Psoas muscle (tissue), 8 donors: ENCODE results near the gene LINC00632. TPM values are rescaled to one million over a fixed set of nuclear protein-coding genes. Genes with fewer than 3 reads are reported as not detected.

Experiments
- ATAC-seq, 4 donors: fragments of 200-7000 bp; cut with Tn5 transposase; one replicate each; pipeline ENCODE4 v1.9.1; 2020; ENCODE audit warnings: moderate library complexity in 3 of 4, mild to moderate bottlenecking in 2 of 4
- DNase-seq, 2 donors: peaks; one replicate each; pipeline ENCODE4 v3.0.0-alpha.2; 2020
- H3K27ac ChIP-seq: fragments of 200-600 bp; one replicate; pipeline ENCODE4 v1.8.0; 2022
- H3K27me3 ChIP-seq, 3 donors: fragments of 200-600 bp in 1 of 3; one replicate each; pipeline versions ENCODE4 v1.6.1 to v1.8.0; 2013 to 2022; ENCODE audit warnings: low read length in 2 of 3, mild to moderate bottlenecking in 2 of 3, moderate library complexity in 1 of 3; ENCODE audit not compliant: insufficient read depth in 3 of 3
- H3K36me3 ChIP-seq, 2 donors: fragments of 200-600 bp in 1 of 2; one replicate each; pipeline versions ENCODE4 v1.6.1 to v1.8.0; 2013 to 2022; ENCODE audit warnings: low read depth in 1 of 2, mild to moderate bottlenecking in 1 of 2, moderate library complexity in 1 of 2; ENCODE audit not compliant: insufficient read depth in 1 of 2
- H3K4me1 ChIP-seq: fragments of 200-600 bp; one replicate; pipeline ENCODE4 v1.8.0; 2022
- H3K4me3 ChIP-seq: fragments of 200-600 bp; one replicate; pipeline ENCODE4 v1.8.0; 2022; ENCODE audit warnings: mild to moderate bottlenecking
- H3K9me3 ChIP-seq: fragments of 200-600 bp; one replicate; pipeline ENCODE4 v1.8.0; 2022
- whole genome bisulfite sequencing, 3 donors: extraction: QIAGEN DNeasy Blood & Tissue Kit; methylation state at CpG; one replicate each; pipeline versions ENCODE4 v1.1.6 to v1.1.7; 2013; 5-methylcytosine and 5-hydroxymethylcytosine counted together
- intact Hi-C, 2 donors: fragments of 100-400 bp; cut with DNase I; formaldehyde crosslinking; loops; one replicate each; pipeline versions ENCODE4 v1.11.0 to v1.14.2; 2022
- polyA plus RNA-seq, 3 donors: library from polyadenylated mRNA; stranded (reverse); fragments of 200-250 nt; gene quantifications; one replicate each; pipeline ENCODE4 v1.2.3, GENCODE V29; 2013
- total RNA-seq, 4 donors: library from RNA; stranded (reverse); fragmentation: NEBNext Ultra II Directional in 2 of 4; extraction: Animal tissue kit (Norgen Biotek cat#: 25700) in 2 of 4; gene quantifications; one replicate each; pipeline versions ENCODE4 v1.2.1 to v1.2.4, GENCODE V29; 2021 to 2023
- TF ChIP-seq, protein P1 (sequence below): fragments of 200-600 bp; IDR thresholded peaks from one replicate; pipeline ENCODE4 v1.8.0; 2022; ENCODE audit warnings: antibody characterized with exemption
- donor health status: healthy with polysubstance abuse.
- donor health status: DM: no; HTN: no; CAD: no; lungs with moderate emphysema.
- donor health status: Bipolar disorder and iron deficiency.
- donor health status: healthy.
- donor health status: DM: yes; HTN: yes; CAD: no.
- donor health status: DM: no; HTN: no; CAD: no.
- donor health status: DM: no; HTN: no; CAD: no.
- donor health status: DM: yes; HTN: yes; CAD: no.

Gene LINC00632
- total and polyA plus RNA-seq, 7 donors, result 0.06 to 56.4 (median 28.5) TPM

DNA sequence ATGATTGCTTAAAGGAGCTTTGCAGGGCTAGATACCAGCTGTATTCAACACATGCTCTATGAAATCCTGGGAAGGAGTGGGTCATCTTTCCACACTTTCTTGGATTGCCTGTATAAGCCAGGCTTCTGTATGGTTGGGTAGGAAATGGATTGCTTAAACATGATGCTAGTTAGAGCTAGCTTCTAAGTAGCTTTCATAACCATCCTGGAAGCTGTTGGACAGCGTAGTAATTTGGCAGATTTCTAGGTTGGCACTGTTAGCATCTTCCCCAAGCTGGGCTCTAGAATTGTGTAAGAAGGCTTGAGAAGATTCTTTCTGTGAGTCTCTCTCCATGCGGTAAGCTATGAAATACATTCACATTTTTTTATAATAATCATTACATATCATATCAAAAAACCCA, 127.3 kb downstream of the LINC00632 start:
- no peaks in the 10 kb centered on the region for H3K27me3 ChIP-seq
- no peaks in the 10 kb centered on the region for H3K4me1 ChIP-seq
- no peak overlapping the region for H3K4me3 ChIP-seq
- H3K36me3 ChIP-seq, result no peaks in the 10 kb centered on the region
- intact Hi-C loops, result no loop called here
- 34 to 60% (median 57%) methylated on average over 2 of the region's 2 CpGs for WGBS, 3 donors
- no peak for DNase-seq
- no peak for ATAC-seq
- no peak overlapping the region for H3K27ac ChIP-seq
- TF ChIP-seq, protein P1, sequence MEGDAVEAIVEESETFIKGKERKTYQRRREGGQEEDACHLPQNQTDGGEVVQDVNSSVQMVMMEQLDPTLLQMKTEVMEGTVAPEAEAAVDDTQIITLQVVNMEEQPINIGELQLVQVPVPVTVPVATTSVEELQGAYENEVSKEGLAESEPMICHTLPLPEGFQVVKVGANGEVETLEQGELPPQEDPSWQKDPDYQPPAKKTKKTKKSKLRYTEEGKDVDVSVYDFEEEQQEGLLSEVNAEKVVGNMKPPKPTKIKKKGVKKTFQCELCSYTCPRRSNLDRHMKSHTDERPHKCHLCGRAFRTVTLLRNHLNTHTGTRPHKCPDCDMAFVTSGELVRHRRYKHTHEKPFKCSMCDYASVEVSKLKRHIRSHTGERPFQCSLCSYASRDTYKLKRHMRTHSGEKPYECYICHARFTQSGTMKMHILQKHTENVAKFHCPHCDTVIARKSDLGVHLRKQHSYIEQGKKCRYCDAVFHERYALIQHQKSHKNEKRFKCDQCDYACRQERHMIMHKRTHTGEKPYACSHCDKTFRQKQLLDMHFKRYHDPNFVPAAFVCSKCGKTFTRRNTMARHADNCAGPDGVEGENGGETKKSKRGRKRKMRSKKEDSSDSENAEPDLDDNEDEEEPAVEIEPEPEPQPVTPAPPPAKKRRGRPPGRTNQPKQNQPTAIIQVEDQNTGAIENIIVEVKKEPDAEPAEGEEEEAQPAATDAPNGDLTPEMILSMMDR, result no peak
- H3K9me3 ChIP-seq, result no peaks in the 10 kb centered on the region

Other genes starting within 250 kb of the LINC00632 start
- gene SOX3, start 204.7 kb upstream of the LINC00632 start, total RNA-seq, result not detected
- gene SOX3, start 204.7 kb upstream of the LINC00632 start, polyA plus RNA-seq, result under 1 TPM in 2 of 3 donors, not detected in 1; 0.03 to 0.10 TPM